Activated CD4-positive, alpha-beta memory T cell treated with anti-CD3 and anti-CD28 coated beads, Interleukin-2, amount 10 ng/mL, durations not matched to agents 7 days and 5 days (primary cell): ENCODE results near the gene SVOPL. TPM values are rescaled to one million over a fixed set of nuclear protein-coding genes. Genes with fewer than 3 reads are reported as not detected.

Experiments used
- CTCF ChIA-PET: fragments of 350-600 bp; sonication (Branson Sonifier 250); formaldehyde crosslinking; loops from one replicate; lab custom pipeline; 2021; ENCODE audit warnings: antibody characterized with exemption, inconsistent platforms; lab: Charles Lee
- POLR2A ChIA-PET: fragments of 350-600 bp; sonication (Branson Sonifier 250); formaldehyde crosslinking; loops from one replicate; lab custom pipeline; 2021; ENCODE audit warnings: antibody characterized with exemption; lab: Charles Lee
- DNase-seq: peaks from one replicate; pipeline ENCODE4 v3.0.0-alpha.2; 2020
- H3K27ac Mint-ChIP-seq: one replicate; pipeline ENCODE4 v1.8.0; 2021; ENCODE audit warnings: mild to moderate bottlenecking, mixed read lengths
- H3K27me3 Mint-ChIP-seq: one replicate; pipeline ENCODE4 v1.8.0; 2021; ENCODE audit warnings: mixed read lengths
- H3K36me3 Mint-ChIP-seq: one replicate; pipeline ENCODE4 v1.8.0; 2021; ENCODE audit warnings: low read depth, mixed read lengths
- H3K4me1 Mint-ChIP-seq: one replicate; pipeline ENCODE4 v1.8.0; 2021; ENCODE audit warnings: mixed read lengths
- H3K4me3 Mint-ChIP-seq: one replicate; pipeline ENCODE4 v1.8.0; 2021; ENCODE audit warnings: mild to moderate bottlenecking, mixed read lengths
- H3K9me3 Mint-ChIP-seq: one replicate; pipeline ENCODE4 v1.8.0; 2021; ENCODE audit warnings: mixed read lengths
- total RNA-seq, 2 experiments: library from RNA; stranded (reverse); gene quantifications; one replicate each; pipeline ENCODE4 v1.2.3, GENCODE V29; 2021

SVOPL gene
- total RNA-seq, 2 experiments from 2014 or later, result not detected

GRCh38 chr7:138608275-138608674 lies 92.9 kb downstream of the SVOPL start:
- CTCF ChIA-PET, result no interaction called here
- Mint-ChIP-seq H3K36me3 (no peaks in the 10 kb centered on the region), H3K27ac (no peak overlapping the region), H3K9me3 (no peaks in the 10 kb centered on the region), H3K4me1 (peaks cover 16% of the 10 kb centered on the region), H3K4me3 (no peak overlapping the region), H3K27me3 (no peaks in the 10 kb centered on the region)
- POLR2A ChIA-PET, result no interaction called here
- DNase-seq, result no peak

DNA sequence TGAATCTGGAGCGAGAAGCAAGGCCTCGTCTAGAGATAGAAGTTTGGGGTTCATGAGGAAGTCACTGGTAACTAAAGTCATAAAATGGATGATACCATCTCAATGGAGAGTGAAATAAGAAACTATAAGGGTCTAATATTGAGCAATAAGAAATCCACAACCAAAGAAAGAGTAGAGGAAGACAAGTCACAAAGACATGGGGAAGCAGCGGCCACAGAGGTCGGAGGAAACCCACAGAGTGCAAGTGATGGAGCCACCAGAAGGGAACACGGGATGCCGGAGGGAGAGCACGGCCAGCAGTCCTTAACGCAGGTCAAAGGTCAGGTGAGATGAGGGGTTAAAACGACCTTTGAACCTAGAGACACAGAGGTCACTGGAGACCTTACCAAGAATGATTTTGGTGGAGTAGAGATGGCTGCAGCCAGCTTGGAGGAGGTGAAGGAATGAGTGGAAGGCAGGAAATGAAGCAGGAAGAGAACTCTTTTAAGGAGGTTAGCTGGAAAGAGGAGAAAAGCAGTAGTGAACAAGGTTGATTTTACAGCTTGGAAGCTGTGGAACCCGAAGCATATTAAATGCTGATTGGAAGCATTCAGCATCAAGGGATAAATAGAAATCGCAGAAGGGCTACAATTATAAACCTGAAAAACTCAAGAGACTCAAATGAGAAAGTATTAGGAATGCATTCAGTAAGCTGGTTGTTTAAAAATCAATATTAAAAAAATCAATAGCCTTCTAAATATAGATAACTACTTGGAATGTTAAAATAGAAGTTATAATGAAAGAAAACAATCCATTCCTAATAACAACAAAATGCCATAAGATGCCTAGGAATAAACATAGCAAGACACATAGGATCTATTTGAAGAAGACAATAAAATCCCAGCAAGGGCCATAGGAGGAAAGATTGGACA lies 93.7 kb downstream of the SVOPL start:
- CTCF ChIA-PET, result no interaction called here
- H3K27ac Mint-ChIP-seq, result no peak overlapping the region
- peaks cover 16% of the 10 kb centered on the region for H3K4me1 Mint-ChIP-seq
- H3K4me3 Mint-ChIP-seq, result no peak overlapping the region
- DNase-seq, result no peak
- no peaks in the 10 kb centered on the region for H3K36me3 Mint-ChIP-seq
- POLR2A ChIA-PET, result no interaction called here
- H3K9me3 Mint-ChIP-seq, result no peaks in the 10 kb centered on the region
- H3K27me3 Mint-ChIP-seq, result no peaks in the 10 kb centered on the region

DNA sequence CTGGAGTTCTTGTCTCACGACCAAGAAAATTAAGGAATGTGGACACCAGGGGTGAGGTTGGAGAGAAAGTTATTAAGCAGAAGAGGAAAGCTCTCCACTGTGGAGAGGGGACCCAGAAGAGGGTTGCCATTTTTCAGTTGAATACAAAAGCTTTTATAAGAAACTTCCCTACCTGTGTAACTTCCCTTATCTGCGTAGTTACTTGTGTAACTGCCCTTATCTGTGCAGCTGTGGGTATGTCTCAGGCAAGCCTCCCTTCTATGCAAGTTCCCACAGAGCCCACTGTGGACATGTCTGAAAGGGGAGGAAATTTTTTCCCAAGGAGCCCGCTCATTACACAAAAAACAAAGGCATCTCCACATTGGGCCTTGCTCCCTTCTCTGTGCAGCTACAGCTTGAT lies 94.9 kb downstream of the SVOPL start:
- ChIA-PET POLR2A (no interaction called here), CTCF (no interaction called here)
- no peaks in the 10 kb centered on the region for H3K27me3 Mint-ChIP-seq
- no peaks in the 10 kb centered on the region for H3K9me3 Mint-ChIP-seq
- H3K4me3 Mint-ChIP-seq, result no peak overlapping the region
- no peak overlapping the region for H3K27ac Mint-ChIP-seq
- no peak for DNase-seq
- no peaks in the 10 kb centered on the region for H3K36me3 Mint-ChIP-seq
- H3K4me1 Mint-ChIP-seq, result peaks cover 16% of the 10 kb centered on the region

DNA sequence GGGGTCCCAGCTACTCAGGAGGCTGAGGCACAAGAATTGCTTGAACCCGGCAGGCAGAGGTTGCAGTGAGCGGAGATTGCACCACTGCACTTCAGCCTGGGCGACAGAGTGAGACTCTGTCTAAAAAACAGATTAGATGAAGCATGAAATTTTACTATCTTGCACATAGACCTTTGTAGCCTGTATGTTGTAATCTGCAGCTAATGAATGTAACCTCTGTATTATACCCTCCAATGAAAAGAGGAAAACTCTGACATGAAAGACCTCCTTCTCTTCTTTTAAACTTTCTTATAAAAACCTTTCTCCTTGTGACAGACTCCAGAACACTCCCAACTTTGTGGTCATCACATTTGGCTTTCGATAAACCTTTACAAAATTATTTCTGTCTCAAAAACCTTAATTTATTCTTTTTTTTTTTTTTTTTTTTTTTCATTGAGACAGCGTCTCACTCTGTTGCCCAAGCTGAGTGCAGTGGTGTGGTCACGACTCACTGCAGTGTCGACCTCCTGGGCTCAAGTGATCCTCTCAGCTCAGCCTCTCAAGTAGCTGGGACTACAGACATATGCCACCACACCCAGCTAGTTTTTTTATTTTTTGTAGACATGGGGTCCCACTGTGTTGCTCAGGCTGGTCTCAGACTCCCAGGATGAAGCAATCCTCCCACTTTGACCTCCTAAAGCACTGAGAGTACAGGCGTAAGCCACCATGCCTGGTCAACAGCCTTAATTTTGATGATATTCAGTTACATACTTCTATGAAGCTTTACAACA lies 97.4 kb downstream of the SVOPL start:
- DNase-seq, result no peak
- H3K9me3 Mint-ChIP-seq, result no peaks in the 10 kb centered on the region
- H3K27ac Mint-ChIP-seq, result no peak overlapping the region
- ChIA-PET POLR2A (no interaction called here), CTCF (interaction anchor here (0.7 kb wide), 1 partner anchor 9 kb away, joined by 6 read pairs; no protein-coding TSS in a partner anchor)
- no peaks in the 10 kb centered on the region for H3K36me3 Mint-ChIP-seq
- peaks cover 3% of the 10 kb centered on the region for H3K27me3 Mint-ChIP-seq
- H3K4me1 Mint-ChIP-seq, result peaks cover 16% of the 10 kb centered on the region
- no peak overlapping the region for H3K4me3 Mint-ChIP-seq

DNA sequence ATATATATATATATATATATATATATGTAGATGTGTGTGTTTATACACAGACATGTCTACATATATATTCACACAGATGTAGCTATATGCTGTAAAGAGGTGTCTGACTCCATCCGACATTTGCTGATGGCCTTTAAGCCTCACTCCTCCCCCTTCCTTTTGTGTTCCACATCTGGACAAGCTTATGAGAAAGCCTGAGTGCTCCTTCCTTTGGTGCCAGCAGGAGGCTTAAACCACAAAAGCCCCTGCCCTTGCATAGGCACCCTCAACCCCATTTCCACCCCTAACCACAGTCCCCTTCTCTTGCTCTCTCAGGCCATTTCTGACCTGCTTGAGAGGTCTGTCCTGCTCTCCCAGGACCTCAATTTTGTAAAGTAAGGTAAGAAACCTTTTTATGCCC lies 98.7 kb downstream of the SVOPL start:
- no peak overlapping the region for H3K4me3 Mint-ChIP-seq
- peaks cover 6% of the 10 kb centered on the region for H3K4me1 Mint-ChIP-seq
- H3K36me3 Mint-ChIP-seq, result no peaks in the 10 kb centered on the region
- CTCF ChIA-PET, result no interaction called here
- no peak for DNase-seq
- peaks cover 3% of the 10 kb centered on the region for H3K27me3 Mint-ChIP-seq
- H3K27ac Mint-ChIP-seq, result no peak overlapping the region
- POLR2A ChIA-PET, result no interaction called here
- H3K9me3 Mint-ChIP-seq, result no peaks in the 10 kb centered on the region

DNA sequence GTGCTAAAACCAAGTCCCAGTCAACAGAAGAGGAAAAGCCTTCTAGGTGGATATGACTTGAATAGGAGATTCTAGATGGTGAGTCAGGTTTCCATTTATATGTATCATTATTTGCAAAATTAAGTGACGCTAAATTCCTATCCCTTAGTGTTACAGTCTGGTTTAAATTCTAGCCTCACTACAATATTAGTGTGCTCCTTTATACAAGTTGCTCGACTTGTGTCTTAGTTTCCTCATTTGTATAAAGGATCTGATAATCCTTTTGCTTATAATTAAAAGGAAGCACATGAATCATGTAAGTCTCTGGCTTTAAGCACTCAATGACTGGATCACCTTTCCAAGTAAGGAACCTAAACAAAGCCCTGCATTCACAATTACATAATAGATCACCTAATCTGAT lies 105.7 kb downstream of the SVOPL start:
- DNase-seq, result no peak
- no peak overlapping the region for H3K4me3 Mint-ChIP-seq
- H3K4me1 Mint-ChIP-seq, result no peaks in the 10 kb centered on the region
- no peaks in the 10 kb centered on the region for H3K36me3 Mint-ChIP-seq
- H3K27ac Mint-ChIP-seq, result no peak overlapping the region
- ChIA-PET POLR2A (no interaction called here), CTCF (no interaction called here)
- peaks cover 5% of the 10 kb centered on the region for H3K27me3 Mint-ChIP-seq
- H3K9me3 Mint-ChIP-seq, result no peaks in the 10 kb centered on the region

- CTCF ChIA-PET, result no interaction called here
- no peaks in the 10 kb centered on the region for H3K4me1 Mint-ChIP-seq
- POLR2A ChIA-PET, result no interaction called here
- peaks cover 19% of the 10 kb centered on the region for H3K36me3 Mint-ChIP-seq
- no peak overlapping the region for H3K4me3 Mint-ChIP-seq
- no peak overlapping the region for H3K27ac Mint-ChIP-seq
- H3K27me3 Mint-ChIP-seq, result no peaks in the 10 kb centered on the region
- DNase-seq, result no peak
- H3K9me3 Mint-ChIP-seq, result no peaks in the 10 kb centered on the region
Measured at GRCh38 chr7:138590154-138590553, 111.0 kb downstream of the SVOPL start.

DNA sequence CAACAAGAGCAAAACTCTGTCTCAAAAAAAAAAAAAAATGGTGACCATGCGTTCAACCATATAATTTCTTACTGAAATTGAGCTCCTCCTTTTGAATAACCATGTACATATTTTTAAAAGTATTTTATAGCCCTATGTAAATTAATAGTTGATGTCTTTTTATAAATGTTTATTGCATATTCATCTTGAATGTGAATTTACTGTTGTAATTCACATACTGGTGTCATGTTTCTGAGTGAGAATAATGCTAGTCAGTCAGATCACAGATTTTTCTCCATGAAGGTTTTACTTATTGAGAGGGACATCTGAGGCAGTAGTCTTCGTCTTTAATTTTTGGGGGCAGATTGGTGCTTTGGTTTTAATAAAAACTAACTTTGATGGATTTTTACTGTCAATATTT lies 112.2 kb downstream of the SVOPL start:
- POLR2A ChIA-PET, result no interaction called here
- no peaks in the 10 kb centered on the region for H3K9me3 Mint-ChIP-seq
- no peak overlapping the region for H3K4me3 Mint-ChIP-seq
- no peak overlapping the region for H3K27ac Mint-ChIP-seq
- no peaks in the 10 kb centered on the region for H3K27me3 Mint-ChIP-seq
- CTCF ChIA-PET, result no interaction called here
- no peak for DNase-seq
- H3K36me3 Mint-ChIP-seq, result peaks cover 31% of the 10 kb centered on the region
- H3K4me1 Mint-ChIP-seq, result no peaks in the 10 kb centered on the region

GRCh38 chr7:138587485-138587884 lies 113.7 kb downstream of the SVOPL start:
- POLR2A ChIA-PET, result no interaction called here
- Mint-ChIP-seq H3K4me1 (no peaks in the 10 kb centered on the region), H3K27me3 (no peaks in the 10 kb centered on the region), H3K4me3 (no peak overlapping the region), H3K36me3 (peaks cover 43% of the 10 kb centered on the region), H3K9me3 (no peaks in the 10 kb centered on the region), H3K27ac (no peak overlapping the region)
- DNase-seq, result no peak
- CTCF ChIA-PET, result no interaction called here

DNA sequence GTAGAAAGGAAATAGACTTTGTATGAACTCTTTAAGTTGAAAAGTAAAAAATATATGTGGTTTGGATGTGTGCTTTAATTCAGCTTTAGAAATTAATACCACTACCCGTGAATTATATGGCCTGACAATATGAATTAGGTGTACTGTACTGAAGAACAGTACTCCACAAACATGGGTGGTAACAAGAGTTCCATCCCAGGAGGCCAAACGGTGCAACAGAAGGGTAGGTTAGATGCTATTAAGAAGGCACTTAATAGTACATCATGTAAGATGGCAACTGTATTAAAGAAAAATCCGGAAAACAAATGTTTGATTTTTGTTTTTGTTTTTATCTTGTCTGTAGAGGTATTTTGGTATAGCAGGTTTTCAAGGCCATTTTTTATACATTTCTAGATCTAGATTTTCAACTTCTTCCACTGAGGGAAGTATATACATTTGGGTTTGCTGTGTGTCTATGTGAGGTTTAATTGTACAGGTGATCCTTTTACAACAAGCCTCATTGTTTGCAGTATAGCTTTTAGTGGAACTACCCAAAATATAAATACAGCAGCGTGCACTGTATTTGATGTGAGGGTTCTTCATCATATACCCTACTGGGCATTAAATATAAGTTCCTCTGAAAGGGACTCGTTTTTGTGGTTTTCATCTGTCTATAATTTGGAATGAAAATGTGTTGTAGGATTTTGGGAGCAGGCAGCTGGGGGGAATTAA lies 115.7 kb downstream of the SVOPL start:
- ChIA-PET POLR2A (no interaction called here), CTCF (no interaction called here)
- H3K9me3 Mint-ChIP-seq, result no peaks in the 10 kb centered on the region
- no peaks in the 10 kb centered on the region for H3K27me3 Mint-ChIP-seq
- no peak overlapping the region for H3K27ac Mint-ChIP-seq
- DNase-seq, result no peak
- no peaks in the 10 kb centered on the region for H3K4me1 Mint-ChIP-seq
- no peak overlapping the region for H3K4me3 Mint-ChIP-seq
- peaks cover 54% of the 10 kb centered on the region for H3K36me3 Mint-ChIP-seq

- no peak overlapping the region for H3K27ac Mint-ChIP-seq
- ChIA-PET CTCF (no interaction called here), POLR2A (no interaction called here)
- H3K9me3 Mint-ChIP-seq, result no peaks in the 10 kb centered on the region
- H3K36me3 Mint-ChIP-seq, result peaks cover 62% of the 10 kb centered on the region
- H3K4me1 Mint-ChIP-seq, result no peaks in the 10 kb centered on the region
- H3K4me3 Mint-ChIP-seq, result no peak overlapping the region
- H3K27me3 Mint-ChIP-seq, result no peaks in the 10 kb centered on the region
- DNase-seq, result no peak
Measured at GRCh38 chr7:138584696-138585095, 116.5 kb downstream of the SVOPL start.

DNA sequence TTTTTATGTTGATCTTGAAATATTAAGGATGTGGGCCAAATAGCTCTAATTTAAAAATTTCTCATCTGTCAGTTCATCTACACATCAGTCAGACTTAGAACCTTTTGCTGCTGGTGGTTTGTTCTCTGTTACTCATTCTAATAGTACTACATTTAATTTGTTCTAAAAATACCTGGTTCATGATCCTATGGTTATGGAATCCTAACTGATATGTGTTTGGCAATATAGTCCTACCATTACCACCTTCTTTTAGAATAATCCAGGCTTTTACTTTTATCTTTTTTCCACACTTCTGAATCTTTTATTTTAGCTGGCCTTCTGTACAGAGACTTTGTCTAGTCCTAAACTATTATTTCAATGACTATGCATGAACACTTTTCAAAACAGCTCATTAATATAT lies 116.9 kb downstream of the SVOPL start:
- Mint-ChIP-seq H3K4me1 (no peaks in the 10 kb centered on the region), H3K4me3 (no peak overlapping the region), H3K27ac (no peak overlapping the region), H3K27me3 (no peaks in the 10 kb centered on the region), H3K36me3 (peaks cover 66% of the 10 kb centered on the region), H3K9me3 (no peaks in the 10 kb centered on the region)
- POLR2A ChIA-PET, result no interaction called here
- CTCF ChIA-PET, result interaction anchor here (0.6 kb wide), 2 partner anchors 103 to 434 kb away, joined by 3 to 4 read pairs; no protein-coding TSS in a partner anchor
- no peak for DNase-seq

DNA sequence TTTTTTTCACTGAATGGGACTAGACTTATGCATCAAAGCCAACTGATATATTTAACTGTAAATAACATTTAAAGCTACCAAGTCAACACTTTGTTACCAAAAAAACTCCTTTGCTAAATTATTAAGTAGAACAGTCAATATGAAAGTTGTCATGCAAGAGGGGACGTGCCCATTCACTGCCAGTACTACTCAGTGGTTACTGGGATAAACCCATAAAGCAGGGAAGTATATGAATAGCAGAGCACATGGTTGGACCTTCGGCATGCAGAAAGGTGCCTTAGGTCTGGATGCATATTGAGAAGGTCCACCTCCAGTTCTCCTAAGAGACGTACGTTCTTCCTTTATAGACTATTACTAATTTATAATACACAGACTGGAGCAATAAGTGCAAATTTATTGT lies 120.1 kb downstream of the SVOPL start:
- POLR2A ChIA-PET, result no interaction called here
- H3K27ac Mint-ChIP-seq, result no peak overlapping the region
- H3K4me3 Mint-ChIP-seq, result no peak overlapping the region
- H3K36me3 Mint-ChIP-seq, result peaks cover 72% of the 10 kb centered on the region
- no peaks in the 10 kb centered on the region for H3K9me3 Mint-ChIP-seq
- no peaks in the 10 kb centered on the region for H3K27me3 Mint-ChIP-seq
- DNase-seq, result no peak
- no peaks in the 10 kb centered on the region for H3K4me1 Mint-ChIP-seq
- CTCF ChIA-PET, result interaction anchor here (1.0 kb wide), 1 partner anchor 157 kb away, joined by 3 read pairs; no protein-coding TSS in a partner anchor
